ENCODE data around the gene KPNA5. TPM values are rescaled to one million over a fixed set of nuclear protein-coding genes. Genes with fewer than 3 reads are reported as not detected.

Gene KPNA5
- 1 to 10 TPM; 6.0 to 9.7 TPM for total RNA-seq

DNA sequence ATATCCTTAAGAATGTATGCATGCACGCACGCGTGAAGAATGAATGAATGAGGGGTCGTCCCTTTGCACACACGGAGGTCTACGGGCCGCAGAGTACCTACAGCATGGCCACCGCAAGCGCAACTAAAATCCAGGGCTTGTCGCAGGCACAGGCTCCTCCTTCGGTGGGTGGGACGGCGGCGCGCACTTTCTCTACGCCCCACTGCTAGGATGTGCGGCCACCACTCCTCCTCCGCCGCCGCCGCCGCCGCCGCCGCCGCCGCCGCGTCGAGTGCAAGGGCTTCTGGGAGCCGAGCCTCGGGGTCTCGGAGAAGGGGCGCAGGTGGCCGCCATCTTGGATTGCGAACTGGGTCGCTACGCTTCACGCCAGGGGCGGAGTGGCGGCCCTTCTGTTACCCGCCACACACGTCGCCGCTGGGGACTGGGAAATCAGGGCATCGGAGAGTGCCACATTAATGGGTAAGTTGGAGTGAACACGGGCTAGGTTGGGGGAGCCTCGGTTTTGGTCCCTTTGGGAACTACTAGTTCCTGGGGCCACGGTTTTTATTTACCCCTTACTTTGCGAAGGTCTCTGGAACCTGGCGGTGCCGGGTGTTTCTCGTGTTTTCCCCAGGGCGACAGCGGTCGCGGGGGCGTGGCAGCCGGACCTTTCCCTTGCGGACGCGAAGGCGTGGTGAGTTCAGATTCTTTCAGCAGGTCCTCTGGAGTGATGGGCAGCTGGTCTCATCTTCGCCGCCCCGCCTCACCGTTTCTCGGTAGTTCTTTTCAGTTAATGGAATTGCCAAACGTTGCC is at the start of gene KPNA5:
KPNA5 (plus strand) TSS at position 332 of the 793 bp plus-strand sequence; CDS start at position 456, 124 bp downstream.
- Histone ChIP-seq H3K4me3 (peak within 1 kb of the TSS; percentile 84), H3K9me3 (no peaks in the 10 kb centered on the region), H3K36me3 (no peaks in the 10 kb centered on the region), H3K27ac (peak within 1 kb of the TSS; percentile 75 to 90), H3K27me3 (replicated peaks; ENCODE audit: insufficient read depth) (no peaks in the 10 kb centered on the region), H3K4me1 (ENCODE audit: control insufficient read depth in 1 of 2, low read depth in 2 of 2) (peaks cover 6 to 10% of the 10 kb centered on the region in 2 donors)
- ATAC-seq (ENCODE audit: insufficient number of reproducible peaks, low FRiP score, low read depth) (peak; percentile 66), DNase-seq (ENCODE audit: low spot score) (peak; percentile 54)
- TF ChIP-seq, protein P1, sequence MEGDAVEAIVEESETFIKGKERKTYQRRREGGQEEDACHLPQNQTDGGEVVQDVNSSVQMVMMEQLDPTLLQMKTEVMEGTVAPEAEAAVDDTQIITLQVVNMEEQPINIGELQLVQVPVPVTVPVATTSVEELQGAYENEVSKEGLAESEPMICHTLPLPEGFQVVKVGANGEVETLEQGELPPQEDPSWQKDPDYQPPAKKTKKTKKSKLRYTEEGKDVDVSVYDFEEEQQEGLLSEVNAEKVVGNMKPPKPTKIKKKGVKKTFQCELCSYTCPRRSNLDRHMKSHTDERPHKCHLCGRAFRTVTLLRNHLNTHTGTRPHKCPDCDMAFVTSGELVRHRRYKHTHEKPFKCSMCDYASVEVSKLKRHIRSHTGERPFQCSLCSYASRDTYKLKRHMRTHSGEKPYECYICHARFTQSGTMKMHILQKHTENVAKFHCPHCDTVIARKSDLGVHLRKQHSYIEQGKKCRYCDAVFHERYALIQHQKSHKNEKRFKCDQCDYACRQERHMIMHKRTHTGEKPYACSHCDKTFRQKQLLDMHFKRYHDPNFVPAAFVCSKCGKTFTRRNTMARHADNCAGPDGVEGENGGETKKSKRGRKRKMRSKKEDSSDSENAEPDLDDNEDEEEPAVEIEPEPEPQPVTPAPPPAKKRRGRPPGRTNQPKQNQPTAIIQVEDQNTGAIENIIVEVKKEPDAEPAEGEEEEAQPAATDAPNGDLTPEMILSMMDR (IDR thresholded peaks at IDR 0.05) = no peak

DNA sequence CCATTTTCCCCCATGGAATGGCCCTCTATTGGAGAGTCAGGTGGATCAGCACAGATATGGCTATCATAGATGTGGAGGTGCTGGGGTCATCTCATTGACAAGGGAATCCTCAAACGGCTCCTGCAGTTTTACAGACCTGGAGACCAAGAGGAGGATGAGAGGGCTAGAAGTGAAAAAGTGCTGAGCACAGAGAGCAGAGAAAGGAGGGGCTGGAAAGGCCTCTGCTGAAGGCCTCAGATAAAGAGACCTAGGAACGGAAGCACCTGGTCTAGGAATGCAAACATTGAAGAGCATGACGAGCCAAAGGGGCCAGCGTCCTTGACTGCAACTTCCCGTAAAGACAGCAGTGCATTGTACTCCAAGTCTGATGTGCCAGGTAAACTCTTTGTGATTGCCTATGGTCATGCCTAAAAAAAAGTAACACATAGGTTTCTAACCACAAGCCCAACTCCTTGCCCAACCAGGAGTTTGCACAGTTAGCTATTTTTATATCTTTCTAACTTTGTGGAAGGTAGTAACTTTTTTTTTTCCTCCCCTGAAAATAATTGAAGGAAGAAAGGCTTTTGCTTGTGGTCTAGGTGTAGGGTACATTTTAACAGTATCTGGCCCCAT is 49.5 kb upstream of the KPNA5 start:
- no peak for DNase-seq (ENCODE audit: low spot score)
- Histone ChIP-seq H3K9me3 (no peaks in the 10 kb centered on the region), H3K27ac (no peak overlapping the region), H3K36me3 (peaks cover 3% of the 10 kb centered on the region), H3K4me1 (ENCODE audit: control insufficient read depth in 1 of 2, low read depth in 2 of 2) (no peaks in the 10 kb centered on the region), H3K27me3 (replicated peaks; ENCODE audit: insufficient read depth) (no peaks in the 10 kb centered on the region), H3K4me3 (no peak overlapping the region)
- TF ChIP-seq, protein P1 (IDR thresholded peaks at IDR 0.05) = no peak
- ATAC-seq (ENCODE audit: insufficient number of reproducible peaks, low FRiP score, low read depth) = no peak

DNA sequence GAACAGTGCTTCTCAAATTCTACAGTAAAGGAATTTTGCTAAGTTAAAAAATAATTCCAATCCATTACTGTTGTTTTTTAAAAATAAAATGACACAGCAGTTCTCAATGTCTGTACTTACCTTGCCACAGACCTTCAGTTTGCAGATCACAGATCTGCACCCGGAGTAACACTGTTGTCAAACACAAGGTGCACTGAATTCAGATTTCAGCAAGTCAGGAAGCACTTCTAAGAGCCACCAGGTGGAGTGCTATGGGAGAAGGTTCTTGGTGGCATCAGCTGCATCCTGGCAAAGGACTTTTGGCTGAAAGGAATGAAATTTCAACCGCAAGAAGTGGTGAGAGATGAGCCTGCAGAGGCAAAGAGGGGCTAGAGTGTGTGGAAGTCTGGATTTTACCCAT is 47.3 kb upstream of the KPNA5 start:
- Histone ChIP-seq H3K27me3 (replicated peaks; ENCODE audit: insufficient read depth) (no peaks in the 10 kb centered on the region), H3K4me3 (no peak overlapping the region), H3K4me1 (ENCODE audit: control insufficient read depth in 1 of 2, low read depth in 2 of 2) (no peaks in the 10 kb centered on the region), H3K36me3 (peaks cover 3% of the 10 kb centered on the region), H3K27ac (no peak overlapping the region), H3K9me3 (no peaks in the 10 kb centered on the region)
- TF ChIP-seq, protein P1 (IDR thresholded peaks at IDR 0.05) = no peak
- DNase-seq (ENCODE audit: low spot score) (no peak), ATAC-seq (ENCODE audit: insufficient number of reproducible peaks, low FRiP score, low read depth) (no peak)

DNA sequence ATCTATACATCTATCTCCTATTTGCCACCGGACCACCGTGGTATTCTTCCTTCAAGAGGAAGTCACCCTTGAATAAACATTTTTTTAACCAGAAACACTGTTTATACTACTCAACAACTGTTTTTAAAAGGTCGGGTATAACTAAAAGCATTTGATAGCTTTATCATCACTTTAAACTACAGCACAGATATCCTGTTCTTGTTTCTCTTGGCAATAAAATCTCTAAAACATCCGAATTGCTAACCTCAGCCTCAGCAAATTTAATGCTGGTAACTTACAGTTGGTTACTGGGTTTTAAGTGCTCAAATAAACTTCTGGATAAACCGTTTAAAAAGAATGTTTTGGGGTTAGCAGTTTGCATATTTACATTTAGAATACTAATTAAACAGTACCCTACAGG is 32.9 kb upstream of the KPNA5 start:
- DNase-seq (ENCODE audit: low spot score) (no peak), ATAC-seq (ENCODE audit: insufficient number of reproducible peaks, low FRiP score, low read depth) (no peak)
- Histone ChIP-seq H3K27me3 (replicated peaks; ENCODE audit: insufficient read depth) (no peaks in the 10 kb centered on the region), H3K9me3 (no peaks in the 10 kb centered on the region), H3K27ac (no peak overlapping the region), H3K4me1 (ENCODE audit: control insufficient read depth in 1 of 2, low read depth in 2 of 2) (peaks cover 0 to 5% of the 10 kb centered on the region in 2 donors), H3K36me3 (peaks cover 6% of the 10 kb centered on the region), H3K4me3 (no peak overlapping the region)
- TF ChIP-seq, protein P1 (IDR thresholded peaks at IDR 0.05) = no peak

DNA sequence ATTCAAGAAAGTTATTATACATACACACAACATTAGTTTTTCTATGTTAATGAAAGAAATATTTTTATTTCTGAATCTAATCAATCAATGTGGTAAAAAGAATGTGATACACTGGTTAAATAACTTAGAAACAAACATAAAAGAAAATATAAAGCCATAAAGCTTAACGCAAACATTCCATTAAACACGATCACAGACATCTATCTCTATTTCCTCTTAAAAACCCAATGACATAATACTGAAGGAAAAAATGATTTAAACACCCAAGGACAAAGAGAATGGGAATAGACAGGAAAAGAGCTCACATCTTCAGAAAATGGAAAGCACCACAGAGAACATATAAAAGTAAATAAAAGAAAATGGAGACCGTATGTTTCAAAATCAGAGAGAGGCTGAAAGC is 31.9 kb upstream of the KPNA5 start:
- H3K27ac ChIP-seq = no peak overlapping the region
- H3K36me3 ChIP-seq = peaks cover 6% of the 10 kb centered on the region
- TF ChIP-seq, protein P1 (IDR thresholded peaks at IDR 0.05) = no peak
- no peak for ATAC-seq (ENCODE audit: insufficient number of reproducible peaks, low FRiP score, low read depth)
- H3K4me3 ChIP-seq = no peak overlapping the region
- no peaks in the 10 kb centered on the region for H3K9me3 ChIP-seq
- DNase-seq (ENCODE audit: low spot score) = no peak
- no peaks in the 10 kb centered on the region for H3K27me3 ChIP-seq (replicated peaks; ENCODE audit: insufficient read depth)
- peaks cover 0 to 5% of the 10 kb centered on the region in 2 donors for H3K4me1 ChIP-seq (ENCODE audit: control insufficient read depth in 1 of 2, low read depth in 2 of 2)
